H1 (cell line): ENCODE results near the gene PLCB4. TPM values are rescaled to one million over a fixed set of nuclear protein-coding genes. Genes with fewer than 3 reads are reported as not detected.

Source experiments
- CTCF ChIA-PET: fragments of 300-600 bp; sonication (Branson Sonifier 250); formaldehyde crosslinking; loops from one replicate; lab custom pipeline; 2021; ENCODE audit not compliant: partially characterized antibody; lab: Charles Lee
- POLR2A ChIA-PET: fragments of 300-600 bp; sonication (Branson Sonifier 250); formaldehyde crosslinking; loops from one replicate; lab custom pipeline; 2021; ENCODE audit warnings: inconsistent platforms; ENCODE audit not compliant: partially characterized antibody; lab: Charles Lee
- DNase-seq, 2 experiments: peaks; one replicate each; pipeline versions ENCODE4 v3.0.0 to v3.0.0-alpha.2; 2010 to 2022; ENCODE audit warnings: low spot score in 2 of 2, low read depth in 1 of 2, mixed read lengths in 1 of 2
- FAIRE-seq: peaks from 2 replicates; lab custom pipeline; 2011; peaks lifted over from hg19 to GRCh38; lab: Jason Lieb, UNC
- H2AFZ ChIP-seq: 2 replicates; pipeline ENCODE4 v1.8.1; 2012; ENCODE audit warnings: low read length, inconsistent platforms
- H2AK5ac ChIP-seq: 2 replicates; pipeline ENCODE4 v1.6.1; 2013; ENCODE audit warnings: low read depth, low read length
- H2BK120ac ChIP-seq: replicated peaks from 2 replicates; pipeline ENCODE3; 2013; ENCODE audit warnings: low read depth, low read length, inconsistent platforms
- H2BK12ac ChIP-seq: 2 replicates; pipeline ENCODE4 v1.6.1; 2013; ENCODE audit warnings: low read depth, low read length
- H2BK15ac ChIP-seq: 2 replicates; pipeline ENCODE4 v1.6.1; 2013; ENCODE audit warnings: low read length
- H2BK20ac ChIP-seq: 2 replicates; pipeline ENCODE4 v1.6.1; 2013; ENCODE audit warnings: low read length
- H2BK5ac ChIP-seq: 2 replicates; pipeline ENCODE4 v1.6.1; 2013; ENCODE audit warnings: low read depth, low read length
- H3K14ac ChIP-seq: 2 replicates; pipeline ENCODE4 v1.6.1; 2013; ENCODE audit warnings: inconsistent platforms; ENCODE audit not compliant: insufficient read length
- H3K18ac ChIP-seq: 2 replicates; pipeline ENCODE4 v1.6.1; 2013; ENCODE audit warnings: low read length; ENCODE audit errors: extremely low read depth
- H3K23ac ChIP-seq: 2 replicates; pipeline ENCODE4 v1.6.1; 2013; ENCODE audit warnings: inconsistent platforms; ENCODE audit not compliant: insufficient read length
- H3K23me2 ChIP-seq: 2 replicates; pipeline ENCODE4 v1.6.1; 2013; ENCODE audit warnings: low read depth, low read length
- H3K27ac ChIP-seq: 2 replicates; pipeline ENCODE4 v1.6.1; 2011; ENCODE audit warnings: low read depth, low read length, inconsistent platforms
- H3K27me3 ChIP-seq, 4 experiments: replicated peaks in 1 of 4; 1 replicate in 1 of 4; 2 replicates in 3 of 4; pipeline versions ENCODE4 v1.6.1 to v1.8.1; 2011 to 2013; ENCODE audit warnings: low read length in 3 of 4, mild to moderate bottlenecking in 3 of 4, inconsistent platforms in 2 of 4, mixed read lengths in 2 of 4, moderate library complexity in 1 of 4; ENCODE audit not compliant: control insufficient read depth in 3 of 4, insufficient read depth in 3 of 4; ENCODE audit errors: extremely low read depth in 1 of 4
- H3K36me3 ChIP-seq, 4 experiments: 2 replicates each; pipeline versions ENCODE4 v1.6.1 to v1.8.1; 2011 to 2013; ENCODE audit warnings: mild to moderate bottlenecking in 4 of 4, low read length in 3 of 4, moderate library complexity in 2 of 4, control low read depth in 1 of 4, inconsistent platforms in 1 of 4; ENCODE audit not compliant: insufficient read depth in 4 of 4, control insufficient read depth in 2 of 4
- H3K4ac ChIP-seq: replicated peaks from 2 replicates; pipeline ENCODE3; 2013; ENCODE audit warnings: low read length, low read depth, mixed read lengths, inconsistent platforms; ENCODE audit not compliant: insufficient read length
- H3K4me1 ChIP-seq, 4 experiments: replicated peaks in 1 of 4; 1 replicate in 1 of 4; 2 replicates in 3 of 4; pipeline versions ENCODE4 v1.6.1 to v1.8.1; 2011 to 2013; ENCODE audit warnings: low read length in 3 of 4, inconsistent platforms in 2 of 4, mixed read lengths in 1 of 4; ENCODE audit not compliant: insufficient read depth in 4 of 4, control insufficient read depth in 3 of 4
- H3K4me2 ChIP-seq, 2 experiments: 2 replicates each; pipeline versions ENCODE4 v1.6.1 to v1.8.1; 2011 to 2013; ENCODE audit warnings: low read depth in 2 of 2, low read length in 2 of 2, control low read depth in 1 of 2, inconsistent platforms in 1 of 2, mild to moderate bottlenecking in 1 of 2; ENCODE audit not compliant: insufficient read depth in 1 of 2
- H3K4me3 ChIP-seq, 4 experiments: fragments of 200-600, 300-600 bp in 1 of 4; sonication (generic), shearing (Covaris generic), sonication (Bioruptor Twin) in 1 of 4; 2 replicates each; pipeline versions ENCODE4 v1.5.1 to v1.8.1; 2011 to 2016; ENCODE audit warnings: low read length in 4 of 4, low read depth in 3 of 4, control low read depth in 2 of 4, inconsistent platforms in 2 of 4, mild to moderate bottlenecking in 2 of 4, mixed read lengths in 1 of 4, moderate library complexity in 1 of 4; ENCODE audit not compliant: insufficient read depth in 2 of 4; ENCODE audit errors: extremely low read depth in 1 of 4
- H3K56ac ChIP-seq: replicated peaks from 2 replicates; pipeline ENCODE3; 2013; ENCODE audit warnings: low read depth, mild to moderate bottlenecking, mixed read lengths, low read length, inconsistent platforms; ENCODE audit not compliant: insufficient read length
- H3K79me1 ChIP-seq: 2 replicates; pipeline ENCODE4 v1.6.1; 2013; ENCODE audit warnings: low read depth, low read length, control low read depth
- H3K79me2 ChIP-seq, 2 experiments: 2 replicates each; pipeline versions ENCODE4 v1.6.1 to v1.8.1; 2012 to 2013; ENCODE audit warnings: low read length in 2 of 2, mild to moderate bottlenecking in 2 of 2, inconsistent platforms in 1 of 2; ENCODE audit not compliant: insufficient read depth in 2 of 2, control insufficient read depth in 1 of 2
- H3K9ac ChIP-seq, 4 experiments: replicated peaks in 1 of 4; 1 replicate in 1 of 4; 2 replicates in 3 of 4; pipeline versions ENCODE4 v1.6.1 to v1.8.1; 2011 to 2013; ENCODE audit warnings: low read depth in 3 of 4, low read length in 3 of 4, control low read depth in 2 of 4, mild to moderate bottlenecking in 2 of 4, moderate library complexity in 2 of 4, inconsistent platforms in 1 of 4; ENCODE audit errors: extremely low read depth in 1 of 4
- H3K9me3 ChIP-seq, 2 experiments: 2 replicates each; pipeline versions ENCODE4 v1.6.1 to v1.8.1; 2012 to 2013; ENCODE audit warnings: mild to moderate bottlenecking in 2 of 2, moderate library complexity in 2 of 2, control low read depth in 1 of 2, inconsistent platforms in 1 of 2, low read depth in 1 of 2, low read length in 1 of 2, mixed read lengths in 1 of 2; ENCODE audit not compliant: insufficient read depth in 2 of 2
- H4K20me1 ChIP-seq, 2 experiments: replicated peaks in 1 of 2; 2 replicates each; pipeline versions ENCODE3 to v1.8.1; 2011 to 2013; ENCODE audit warnings: inconsistent platforms in 2 of 2, low read length in 2 of 2, mild to moderate bottlenecking in 1 of 2; ENCODE audit not compliant: insufficient read depth in 2 of 2, control insufficient read depth in 1 of 2
- H4K5ac ChIP-seq: 2 replicates; pipeline ENCODE4 v1.6.1; 2013; ENCODE audit warnings: low read length, low read depth, mixed read lengths, inconsistent platforms; ENCODE audit not compliant: insufficient read length
- H4K8ac ChIP-seq: 2 replicates; pipeline ENCODE4 v1.8.0; 2013; ENCODE audit warnings: mild to moderate bottlenecking, moderate library complexity, low read length, inconsistent platforms; ENCODE audit not compliant: insufficient read depth; ENCODE audit errors: extremely low read depth
- H4K91ac ChIP-seq: replicated peaks from 2 replicates; pipeline ENCODE3; 2013; ENCODE audit warnings: low read length, mixed read lengths, inconsistent platforms; ENCODE audit not compliant: insufficient read length
- CBX5 ChIP-seq: fragments of 300-800, 300-1000 bp; sonication (generic); IDR thresholded peaks from 2 replicates; pipeline ENCODE4 v1.7.1; 2016; ENCODE audit warnings: antibody characterized with exemption, low read length, low read depth
- JUND ChIP-seq: IDR thresholded peaks from 2 replicates; pipeline ENCODE4 v1.6.1; 2011; ENCODE audit warnings: mild to moderate bottlenecking, improper control_type of control experiment, low read length
- KDM4A ChIP-seq: IDR thresholded peaks from one replicate; pipeline ENCODE4 v1.7.1; 2012; ENCODE audit warnings: low read depth, mild to moderate bottlenecking, moderate library complexity, low read length, inconsistent platforms; ENCODE audit not compliant: severe bottlenecking
- KDM5A ChIP-seq: fragments of 200-600 bp; IDR thresholded peaks from 2 replicates; pipeline ENCODE4 v1.7.1; 2012; ENCODE audit warnings: mild to moderate bottlenecking, low read length, inconsistent platforms, mixed read lengths
- MAFK ChIP-seq: IDR thresholded peaks from 2 replicates; pipeline ENCODE4 v1.6.1; 2012; ENCODE audit warnings: low read depth, mild to moderate bottlenecking, improper control_type of control experiment, low read length
- NANOG ChIP-seq: IDR thresholded peaks from 2 replicates; pipeline ENCODE4 v1.6.1; 2011; ENCODE audit warnings: low read length, low read depth, mild to moderate bottlenecking, inconsistent platforms; ENCODE audit not compliant: insufficient read depth, poor library complexity, severe bottlenecking
- NRF1 ChIP-seq: IDR thresholded peaks from 2 replicates; pipeline ENCODE4 v1.6.1; 2011; ENCODE audit warnings: mild to moderate bottlenecking, low read depth, low read length, improper control_type of control experiment
- RNF2 ChIP-seq: fragments of 200-900, 300-1000 bp; sonication (generic); IDR thresholded peaks from 2 replicates; pipeline ENCODE4 v1.7.1; 2016; ENCODE audit warnings: borderline replicate concordance, low read depth, mild to moderate bottlenecking, antibody characterized with exemption, low read length; ENCODE audit not compliant: poor library complexity, severe bottlenecking; ENCODE audit errors: missing control alignments
- TAF1 ChIP-seq: IDR thresholded peaks from 2 replicates; pipeline ENCODE4 v1.6.1; 2011; ENCODE audit warnings: mild to moderate bottlenecking, low read depth, low read length
- TAF7 ChIP-seq: optimal IDR thresholded peaks from 2 replicates; pipeline ENCODE3; 2011; ENCODE audit warnings: low read depth, mild to moderate bottlenecking, inconsistent platforms, low read length, moderate library complexity, borderline replicate concordance
- TEAD4 ChIP-seq: IDR thresholded peaks from 2 replicates; pipeline ENCODE4 v1.6.1; 2012; ENCODE audit warnings: low read depth, low read length, inconsistent platforms, mixed read lengths
- WGBS, 2 experiments: shearing (Covaris generic) in 1 of 2; methylation state at CpG; one replicate each; pipeline versions ENCODE4 v1.1.6 to v1.1.7; 2013 to 2015; ENCODE audit warnings: low lambda C conversion rate in 2 of 2, mixed read lengths in 2 of 2, inconsistent platforms in 1 of 2, low coverage in 1 of 2, missing lambda C conversion rate in 1 of 2; ENCODE audit not compliant: insufficient replicate concordance in 2 of 2, insufficient coverage in 1 of 2, insufficient read length in 1 of 2; ENCODE audit errors: extremely low coverage in 1 of 2, missing lambda C conversion rate in 1 of 2; 5-methylcytosine and 5-hydroxymethylcytosine counted together
- polyA plus RNA-seq, 7 experiments: library from polyadenylated mRNA; depleted of rRNA in 3 of 7; stranded (reverse) in 5 of 7; unstranded in 2 of 7; fragments of >200 nt in 5 of 7; fragments of 200-250 nt in 2 of 7; gene quantifications; 1 replicate in 5 of 7; 2 replicates in 1 of 7; 4 replicates in 1 of 7; pipeline versions ENCODE4 v1.2.1 to v1.2.3, GENCODE V29; 2011 to 2013; ENCODE audit warnings: missing spikeins in 2 of 7, mixed read lengths in 2 of 7
- total RNA-seq: library from RNA; stranded (reverse); fragmentation: NEBNext Ultra II Directional; extraction: Animal tissue kit (Norgen Biotek cat#: 25700); gene quantifications from 2 replicates; pipeline ENCODE4 v1.2.1, GENCODE V29; 2021
- TF ChIP-seq, protein P1 (sequence below): IDR thresholded peaks from 2 replicates; pipeline ENCODE4 v1.6.1; 2012; ENCODE audit warnings: inconsistent platforms

The PLCB4 gene
- total and polyA plus RNA-seq, 2 of the 8 experiments (the other 6 are each of a cell fraction or from before 2014, with no cell fraction given): 3.2 to 14.1 TPM

GRCh38 chr20:9040863-9041524 lies 27.9 kb upstream of the PLCB4 start:
- Histone ChIP-seq H3K23me2 (no peaks in the 10 kb centered on the region), H3K23ac (no peak overlapping the region), H3K9ac (no peak overlapping the region), H3K4ac (no peak overlapping the region), H3K27me3 (no peaks in the 10 kb centered on the region), H3K4me3 (no peak overlapping the region), H2BK15ac (no peak overlapping the region), H3K79me2 (no peaks in the 10 kb centered on the region), H3K14ac (no peak overlapping the region), H3K27ac (no peak overlapping the region), H4K91ac (no peak overlapping the region), H4K8ac (no peak overlapping the region), H3K36me3 (no peaks in the 10 kb centered on the region), H2BK5ac (no peak overlapping the region), H3K56ac (no peak overlapping the region), H2AK5ac (no peak overlapping the region), H3K79me1 (no peaks in the 10 kb centered on the region), H4K20me1 (no peaks in the 10 kb centered on the region), H2BK20ac (no peak overlapping the region), H3K4me1 (no peaks in the 10 kb centered on the region), H3K9me3 (no peaks in the 10 kb centered on the region), H2BK12ac (no peak overlapping the region), H3K4me2 (no peak overlapping the region), H2BK120ac (no peak overlapping the region), H4K5ac (no peak overlapping the region), H3K18ac (no peak overlapping the region), H2AFZ (no peak overlapping the region)
- ChIA-PET POLR2A (no interaction called here), CTCF (interaction anchor here (1.0 to 1.5 kb wide), 2 partner anchors 19 to 144 kb away, joined by 4 to 5 read pairs; no protein-coding TSS in a partner anchor)
- FAIRE-seq (no peak), DNase-seq (no peak)
- 89% methylated on average over 1 of the region's 1 CpG; no CpG with 5 or more reads in 1 of the 2 experiments for whole genome bisulfite sequencing, 2 experiments
- TF ChIP-seq, protein P1, sequence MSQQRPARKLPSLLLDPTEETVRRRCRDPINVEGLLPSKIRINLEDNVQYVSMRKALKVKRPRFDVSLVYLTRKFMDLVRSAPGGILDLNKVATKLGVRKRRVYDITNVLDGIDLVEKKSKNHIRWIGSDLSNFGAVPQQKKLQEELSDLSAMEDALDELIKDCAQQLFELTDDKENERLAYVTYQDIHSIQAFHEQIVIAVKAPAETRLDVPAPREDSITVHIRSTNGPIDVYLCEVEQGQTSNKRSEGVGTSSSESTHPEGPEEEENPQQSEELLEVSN: no peak
- TF ChIP-seq TAF1 (no peak), KDM4A (no peak), TAF7 (no peak), KDM5A (no peak), JUND (no peak), TEAD4 (no peak), NANOG (no peak), RNF2 (no peak), NRF1 (no peak), MAFK (no peak), CBX5 (no peak)
